WTC11 (cell line): ENCODE measurements around the gene SETD2.

Source experiments
- CTCF ChIP-seq: fragments of 200-600 bp; IDR thresholded peaks from 2 replicates; pipeline ENCODE4 v1.8.0; 2022; ENCODE audit warnings: antibody characterized with exemption
- IRF2 ChIP-seq: sonication (generic); formaldehyde crosslinking; IDR thresholded peaks from 2 replicates; pipeline ENCODE4 v1.8.0; 2022; ENCODE audit warnings: low read depth, missing genetic modification reagents, borderline replicate concordance

- TF ChIP-seq CTCF (peak; percentile 87), IRF2 (CRISPR knock-in tag) (no peak)
Observed at GRCh38 chr3:46998121-46998851, 165.6 kb downstream of the SETD2 start.
